GM12872 (cell line): ENCODE results near the gene COMMD1.

Experiments used
- CTCF ChIP-seq: IDR thresholded peaks from 3 replicates; pipeline ENCODE4 v1.5.1; 2011; ENCODE audit warnings: low read depth, mild to moderate bottlenecking, low read length, moderate library complexity; ENCODE audit not compliant: insufficient read depth

COMMD1 gene

GRCh38 chr2:62109554-62109953 is 204.1 kb downstream of the COMMD1 start:
- TF ChIP-seq CTCF = no peak

GRCh38 chr2:62110415-62111025 is 205.0 kb downstream of the COMMD1 start:
- TF ChIP-seq CTCF = no peak

GRCh38 chr2:62112179-62112578 is 206.7 kb downstream of the COMMD1 start:
- TF ChIP-seq CTCF = no peak

GRCh38 chr2:62114564-62114963 is 209.1 kb downstream of the COMMD1 start:
- no peak for TF ChIP-seq CTCF

GRCh38 chr2:62116983-62117382 is 211.5 kb downstream of the COMMD1 start:
- TF ChIP-seq CTCF = no peak

- TF ChIP-seq CTCF = no peak
These were observed 212.7 kb downstream of the COMMD1 start for GRCh38 chr2:62118160-62118559.

- no peak for TF ChIP-seq CTCF
These were observed 214.0 kb downstream of the COMMD1 start for GRCh38 chr2:62119311-62119974.
